ENCODE measurements around the gene CMTR1.
"Not testable (repeated sequence)": the region's sequence is repeated elsewhere in the genome, so short reads cannot be mapped to it uniquely, and the experiment has no call there.

Gene CMTR1

GRCh38 chr6:37435373-37435772 is 2.4 kb downstream of the CMTR1 start:
- no peak for DNase-seq

GRCh38 chr6:37435816-37436215 is 2.8 kb downstream of the CMTR1 start:
- no peak for DNase-seq

GRCh38 chr6:37438930-37439329 is 5.9 kb downstream of the CMTR1 start:
- DNase-seq = no peak

- DNase-seq = no peak
These were observed 8.6 kb downstream of the CMTR1 start for GRCh38 chr6:37441651-37442050.

GRCh38 chr6:37442416-37443215 is 9.6 kb downstream of the CMTR1 start:
- DNase-seq = no peak

- DNase-seq = not testable (repeated sequence)
These were observed 10.2 kb downstream of the CMTR1 start for GRCh38 chr6:37443216-37443542.

- no peak for DNase-seq
These were observed 17.0 kb downstream of the CMTR1 start for GRCh38 chr6:37449984-37450383.

- peak; percentile 4 for DNase-seq
These were observed 18.6 kb downstream of the CMTR1 start for GRCh38 chr6:37451441-37452193.

GRCh38 chr6:37452522-37452921 is 19.5 kb downstream of the CMTR1 start:
- no peak for DNase-seq

- no peak for DNase-seq
These were observed 21.6 kb downstream of the CMTR1 start for GRCh38 chr6:37454420-37455140.

GRCh38 chr6:37456126-37456525 is 23.1 kb downstream of the CMTR1 start:
- DNase-seq = no peak

- no peak for DNase-seq
These were observed 24.0 kb downstream of the CMTR1 start for GRCh38 chr6:37456816-37457560.

GRCh38 chr6:37459981-37460800 is 27.2 kb downstream of the CMTR1 start:
- peak; percentile 51 for DNase-seq

- no peak for DNase-seq
These were observed 27.8 kb downstream of the CMTR1 start for GRCh38 chr6:37460805-37461204.

GRCh38 chr6:37463110-37463509 is 30.1 kb downstream of the CMTR1 start:
- no peak for DNase-seq

GRCh38 chr6:37467718-37468117 is 34.7 kb downstream of the CMTR1 start:
- DNase-seq = no peak

- DNase-seq = peak; percentile 41
These were observed 40.5 kb downstream of the CMTR1 start for GRCh38 chr6:37473364-37474095.

GRCh38 chr6:37474316-37474715 is 41.3 kb downstream of the CMTR1 start:
- no peak for DNase-seq

- no peak for DNase-seq
These were observed 44.2 kb downstream of the CMTR1 start for GRCh38 chr6:37477191-37477590.

- no peak for DNase-seq
These were observed 44.8 kb downstream of the CMTR1 start for GRCh38 chr6:37477656-37478435.

GRCh38 chr6:37478827-37479226 is 45.8 kb downstream of the CMTR1 start:
- DNase-seq = no peak
